RWPE2 (cell line): ENCODE results near the gene NIN.

ENCODE experiments used
- ATAC-seq: fragments of 200-7000 bp; cut with Tn5 transposase; 3 replicates; pipeline ENCODE4 v1.9.1; 2021; ENCODE audit warnings: low read depth
- DNase-seq: peaks from one replicate; pipeline ENCODE4 v3.0.0-alpha.2; 2020; ENCODE audit warnings: low spot score
- H3K27ac ChIP-seq: fragments of 450-650 bp; 2 replicates; pipeline ENCODE4 v1.5.1; 2017; ENCODE audit warnings: mild to moderate bottlenecking; ENCODE audit not compliant: poor library complexity, severe bottlenecking
- H3K27me3 ChIP-seq: fragments of 250-450 bp; sonication (Bioruptor Pico); 2 replicates; pipeline ENCODE4 v1.5.1; 2021; ENCODE audit warnings: mild to moderate bottlenecking, moderate library complexity; ENCODE audit not compliant: insufficient read depth, poor library complexity, severe bottlenecking
- H3K36me3 ChIP-seq: fragments of 250-450 bp; sonication (Bioruptor Pico); 2 replicates; pipeline ENCODE4 v1.5.1; 2020; ENCODE audit warnings: low read depth, mild to moderate bottlenecking, moderate library complexity
- H3K4me1 ChIP-seq: fragments of 250-450 bp; sonication (Bioruptor Pico); 2 replicates; pipeline ENCODE4 v1.5.1; 2021; ENCODE audit warnings: mild to moderate bottlenecking, moderate library complexity; ENCODE audit not compliant: insufficient read depth, poor library complexity, severe bottlenecking
- H3K4me3 ChIP-seq: fragments of 250-450 bp; sonication (Bioruptor Pico); 2 replicates; pipeline ENCODE4 v1.5.1; 2021; ENCODE audit warnings: mild to moderate bottlenecking, moderate library complexity; ENCODE audit not compliant: severe bottlenecking
- H3K9me3 ChIP-seq: fragments of 250-450 bp; sonication (Bioruptor Pico); 2 replicates; pipeline ENCODE4 v1.5.1; 2021; ENCODE audit warnings: mild to moderate bottlenecking, moderate library complexity; ENCODE audit not compliant: severe bottlenecking
- CTCF ChIP-seq: fragments of 450-650 bp; IDR thresholded peaks from one replicate; pipeline ENCODE4 v1.5.1; 2017; ENCODE audit warnings: mild to moderate bottlenecking, moderate library complexity; ENCODE audit not compliant: poor library complexity, severe bottlenecking

Gene NIN

GRCh38 chr14:50785457-50786063 is 45.4 kb downstream of the NIN start:
- H3K9me3 ChIP-seq, result no peaks in the 10 kb centered on the region
- ATAC-seq, result no peak
- H3K36me3 ChIP-seq, result peaks cover 11% of the 10 kb centered on the region
- H3K4me1 ChIP-seq, result no peaks in the 10 kb centered on the region
- no peak for TF ChIP-seq CTCF
- no peak overlapping the region for H3K27ac ChIP-seq
- H3K4me3 ChIP-seq, result no peak overlapping the region
- no peak for DNase-seq
- H3K27me3 ChIP-seq, result no peaks in the 10 kb centered on the region

- no peaks in the 10 kb centered on the region for H3K4me1 ChIP-seq
- ATAC-seq (no peak; the same call in 2 of the 3 replicates), DNase-seq (no peak)
- H3K27ac ChIP-seq, result no peak overlapping the region
- no peak overlapping the region for H3K4me3 ChIP-seq
- H3K27me3 ChIP-seq, result no peaks in the 10 kb centered on the region
- TF ChIP-seq CTCF, result no peak
- H3K9me3 ChIP-seq, result no peaks in the 10 kb centered on the region
- peaks cover 5% of the 10 kb centered on the region; the same call in 1 of the 2 replicates for H3K36me3 ChIP-seq
These were observed 46.1 kb downstream of the NIN start for GRCh38 chr14:50784683-50785456.

- no peak for TF ChIP-seq CTCF
- Histone ChIP-seq H3K4me1 (no peaks in the 10 kb centered on the region), H3K4me3 (no peak overlapping the region), H3K36me3 (peaks cover 5% of the 10 kb centered on the region; the same call in 1 of the 2 replicates), H3K9me3 (no peaks in the 10 kb centered on the region), H3K27ac (no peak overlapping the region), H3K27me3 (no peaks in the 10 kb centered on the region)
- DNase-seq (no peak), ATAC-seq (no peak)
These were observed 47.4 kb downstream of the NIN start for GRCh38 chr14:50783563-50783962.

GRCh38 chr14:50780393-50780792 is 50.6 kb downstream of the NIN start:
- Histone ChIP-seq H3K36me3 (peaks cover 7% of the 10 kb centered on the region), H3K9me3 (no peaks in the 10 kb centered on the region), H3K4me1 (peaks cover 9% of the 10 kb centered on the region), H3K4me3 (no peak overlapping the region), H3K27ac (no peak overlapping the region), H3K27me3 (no peaks in the 10 kb centered on the region)
- TF ChIP-seq CTCF, result no peak
- no peak for ATAC-seq
- no peak for DNase-seq
